HG03558 (cell line): Measurements from ENCODE around the gene DIMT1.
A peak's percentile ranks its signal among the peaks of the same experiment; 100 is the strongest.

ENCODE experiments used
- ATAC-seq: cut with Tn5 transposase; IDR thresholded peaks from one replicate; pipeline ENCODE4 v1.9.1; 2021; ENCODE audit warnings: moderate number of reproducible peaks; ENCODE audit not compliant: unreplicated experiment; ENCODE audit errors: extremely low read depth

DIMT1 gene

GRCh38 chr5:62403411-62404250 is at the start of gene DIMT1:
Gene DIMT1 (minus strand): TSS chr5:62403905. CDS start chr5:62403772, 133 bp downstream.
- peak; percentile 89 for ATAC-seq

GRCh38 chr5:62450259-62450658 is 46.6 kb upstream of the DIMT1 start:
- ATAC-seq, result no peak

DNA sequence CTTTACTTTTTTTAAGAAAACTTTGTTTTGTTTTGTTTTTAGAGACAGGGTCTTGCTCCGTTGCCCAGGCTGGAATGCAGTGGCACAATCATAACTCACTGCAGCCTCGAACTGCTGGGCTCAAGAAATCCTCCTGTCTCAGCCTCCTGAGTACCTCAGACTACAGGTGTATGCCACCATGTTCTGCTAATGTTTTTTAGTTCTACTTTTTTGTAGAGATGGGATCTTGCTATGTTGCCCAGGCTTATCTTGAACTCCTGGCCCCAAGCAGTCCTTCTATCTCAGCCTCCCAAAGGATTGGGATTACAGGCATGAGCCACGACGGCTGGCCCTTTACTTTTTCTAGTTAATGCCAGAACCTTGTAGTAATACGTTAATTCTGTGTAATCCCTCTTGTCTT is 44.8 kb upstream of the DIMT1 start:
- ATAC-seq, result no peak

- no peak for ATAC-seq
Observed at GRCh38 chr5:62432621-62433064, 28.9 kb upstream of the DIMT1 start.

DNA sequence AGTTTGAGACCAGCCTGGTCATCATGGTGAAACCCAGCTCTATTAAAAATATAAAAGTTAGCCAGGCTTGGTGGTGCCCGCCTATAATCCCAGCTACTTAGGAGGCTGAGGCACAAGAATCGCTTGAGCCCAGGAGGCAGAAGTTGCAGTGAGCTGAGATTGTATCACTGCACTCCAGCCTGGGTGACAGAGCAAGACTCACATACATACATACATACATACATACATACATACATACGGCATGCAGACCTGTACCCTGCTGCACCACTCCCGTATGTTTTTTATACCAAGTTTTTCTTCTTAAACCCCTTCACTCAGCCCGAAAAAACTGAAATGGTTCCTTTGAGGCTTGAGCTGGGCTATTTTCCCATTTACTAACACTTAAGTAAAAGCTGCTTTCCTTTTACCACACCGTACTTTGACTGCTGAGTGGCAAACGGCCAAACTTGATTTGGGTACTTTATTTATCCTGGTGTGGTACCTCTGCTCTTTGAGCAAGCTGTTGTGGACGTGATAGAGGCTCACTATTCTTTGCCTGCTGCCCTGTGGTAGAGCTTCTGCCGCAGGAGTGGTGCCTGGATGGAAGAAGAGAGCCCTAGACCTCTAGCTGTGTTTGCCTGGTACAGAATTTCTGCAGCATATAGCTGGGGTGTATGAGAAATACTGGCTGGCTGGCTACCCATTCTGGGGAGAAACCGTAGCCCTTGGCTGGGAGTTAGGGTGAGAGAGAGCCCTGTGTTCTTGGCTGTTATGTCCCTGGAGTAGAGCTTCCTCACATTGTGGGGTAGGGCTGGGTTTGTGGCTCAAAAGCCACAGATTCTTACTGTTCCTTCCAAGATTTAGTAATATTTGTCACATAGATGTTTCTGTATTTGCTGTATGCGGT is 28.3 kb upstream of the DIMT1 start:
- ATAC-seq, result no peak

DNA sequence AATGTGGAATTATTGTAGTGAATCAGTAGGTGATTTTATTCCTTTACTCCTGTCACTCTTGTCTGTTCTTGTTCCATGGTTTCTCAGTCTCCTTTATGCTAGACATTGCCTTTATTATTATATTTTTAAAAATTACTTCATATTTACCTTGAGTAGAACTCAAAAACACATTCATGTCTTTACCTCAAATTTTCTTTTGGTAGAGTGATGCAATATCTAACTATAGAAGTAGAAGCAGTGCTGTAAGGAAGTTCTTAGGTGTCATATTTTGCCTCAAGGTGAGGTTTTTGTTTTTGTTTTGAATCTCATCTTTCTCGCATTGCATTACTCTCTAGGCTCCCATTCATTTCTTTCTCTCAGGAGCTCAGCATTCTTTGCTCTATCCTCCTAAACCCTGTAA is 21.1 kb upstream of the DIMT1 start:
- ATAC-seq, result no peak

DNA sequence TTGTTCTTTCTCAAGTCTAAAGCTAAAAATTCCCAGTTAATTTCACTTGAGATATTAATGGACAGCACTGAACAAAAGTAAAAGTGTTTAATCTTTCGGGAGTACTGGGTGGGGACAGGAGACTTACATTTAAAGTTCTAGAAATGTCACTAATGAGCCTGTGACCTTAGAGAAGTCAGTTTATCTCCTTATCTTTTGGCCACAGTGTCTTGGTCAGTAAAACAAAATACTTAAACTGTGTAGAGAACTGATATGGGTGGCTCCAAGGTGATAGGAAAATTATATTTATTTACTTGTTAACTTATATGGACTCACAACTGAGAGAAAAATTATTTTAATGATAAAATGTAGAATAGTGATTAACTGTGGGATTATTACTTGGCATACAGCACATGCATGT is 17.7 kb upstream of the DIMT1 start:
- no peak for ATAC-seq

GRCh38 chr5:62419609-62420008 is 15.9 kb upstream of the DIMT1 start:
- ATAC-seq, result no peak

DNA sequence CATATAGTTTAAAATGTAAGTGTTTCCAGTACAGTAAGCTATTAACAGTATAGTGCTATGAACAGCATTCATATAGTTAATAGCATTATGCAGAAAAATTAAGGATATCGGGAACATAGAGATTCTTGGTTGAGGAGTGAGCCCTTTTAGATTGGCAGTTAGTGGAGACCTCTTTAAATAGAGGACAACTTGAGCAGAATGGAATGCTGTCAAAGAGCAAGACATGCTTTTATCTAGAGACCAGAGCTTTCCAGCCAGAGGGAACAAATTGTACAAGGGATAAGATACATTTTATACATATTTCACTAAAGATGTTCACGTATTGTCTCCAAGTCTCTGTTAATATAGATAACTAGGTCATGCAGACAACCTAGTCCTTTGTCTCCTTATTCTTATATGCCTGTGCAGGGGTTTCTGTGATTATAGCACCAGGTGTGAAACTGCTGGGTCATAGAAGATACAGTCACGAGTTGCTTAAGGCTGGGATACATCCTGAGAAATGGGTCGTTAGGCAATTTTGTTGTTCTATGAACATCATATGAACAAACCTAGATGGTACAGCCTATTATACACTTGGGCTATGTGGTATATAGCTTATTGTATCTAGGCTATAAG is 14.9 kb upstream of the DIMT1 start:
- ATAC-seq, result no peak

DNA sequence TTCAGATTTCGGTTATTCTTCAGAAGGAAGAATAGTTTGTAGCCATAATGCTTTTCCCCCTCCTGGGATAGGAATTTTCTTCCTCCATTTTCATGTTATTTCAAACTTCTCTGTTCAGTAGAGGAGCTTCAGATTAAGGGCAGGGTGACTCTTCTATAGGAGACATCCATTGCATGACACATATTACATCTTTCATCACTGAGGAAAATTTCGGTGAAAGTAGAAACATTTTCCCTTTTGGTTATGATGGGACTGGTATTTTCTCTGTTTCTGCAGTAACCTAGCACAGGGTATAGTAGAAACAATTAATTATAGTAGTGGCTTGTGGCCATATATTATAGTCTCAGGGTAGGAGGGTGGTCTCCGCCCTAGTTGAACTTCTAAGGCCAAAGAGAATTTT is 10.0 kb upstream of the DIMT1 start:
- no peak for ATAC-seq

DNA sequence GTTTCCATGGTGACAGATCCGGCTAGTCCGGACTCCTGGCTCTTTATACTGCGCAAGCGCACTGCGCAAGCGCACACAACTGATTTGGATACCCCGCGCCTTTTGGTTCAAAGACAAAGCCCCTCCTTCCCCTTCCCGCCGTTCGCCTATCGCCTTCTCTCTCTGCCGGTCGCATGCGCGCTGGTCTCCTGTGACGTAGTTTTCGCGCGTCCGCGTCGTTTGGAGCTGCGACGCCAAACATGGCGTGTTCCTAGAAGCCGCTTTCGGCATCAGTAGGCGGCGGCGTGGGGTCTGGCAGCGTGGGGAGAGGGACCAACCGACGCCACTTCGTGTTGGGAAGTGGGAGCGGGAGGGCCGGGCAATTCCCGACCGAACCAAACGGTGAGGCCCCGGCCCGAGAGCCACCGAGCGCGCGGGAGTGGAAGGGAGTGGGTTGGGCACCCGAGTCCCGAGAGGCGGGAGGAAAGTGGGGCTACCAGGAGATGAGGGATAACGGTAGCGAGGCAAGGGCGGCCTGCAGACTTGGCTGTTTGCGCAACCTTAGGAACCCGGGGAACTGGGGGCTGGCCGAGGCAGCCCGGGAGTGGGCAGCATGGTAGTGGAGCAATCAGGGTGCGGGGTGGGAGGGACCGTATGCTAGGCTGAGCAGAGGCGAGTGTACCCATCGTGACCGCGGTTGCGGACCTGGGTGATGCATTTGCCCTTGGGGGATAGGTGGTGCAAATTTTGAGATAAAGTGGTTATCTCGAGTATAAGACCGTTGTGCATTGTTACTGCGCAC is 9.0 kb upstream of the DIMT1 start, which contains the start of gene IPO11:
Gene IPO11 (plus strand): TSS at position 215 of the 781 bp plus-strand sequence. CDS start 24,517 bp downstream, outside the sequence.
- peak; percentile 94 for ATAC-seq

- no peak for ATAC-seq
Observed at GRCh38 chr5:62395210-62395950, 8.3 kb downstream of the DIMT1 start.

- ATAC-seq, result no peak
Observed at GRCh38 chr5:62386824-62387223, 16.9 kb downstream of the DIMT1 start.

- ATAC-seq, result no peak
Observed at GRCh38 chr5:62385816-62386400, 17.8 kb downstream of the DIMT1 start.

- ATAC-seq, result no peak
Observed at GRCh38 chr5:62385131-62385530, 18.6 kb downstream of the DIMT1 start.

GRCh38 chr5:62376064-62376463 is 27.6 kb downstream of the DIMT1 start:
- no peak for ATAC-seq

DNA sequence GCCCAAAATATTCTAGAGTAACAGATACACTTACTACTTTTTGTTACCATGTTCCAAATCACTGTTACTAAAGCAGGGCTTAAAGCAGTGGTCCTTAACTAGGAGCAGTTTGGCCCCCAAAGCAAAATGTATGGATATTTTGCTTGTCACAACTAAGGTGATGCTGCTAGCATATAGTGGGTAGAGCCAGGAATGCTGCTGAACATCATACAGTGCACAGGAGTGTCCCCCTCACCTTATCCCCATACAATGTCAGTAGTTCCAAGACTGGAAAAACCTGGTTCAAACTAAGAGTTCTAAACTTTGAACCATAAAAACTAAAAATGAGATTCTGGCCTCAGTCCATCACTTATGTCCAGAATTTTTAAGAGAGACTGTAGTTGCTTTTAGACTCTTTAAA is 28.1 kb downstream of the DIMT1 start:
- no peak for ATAC-seq

- ATAC-seq, result no peak
Observed at GRCh38 chr5:62374090-62374489, 29.6 kb downstream of the DIMT1 start.

GRCh38 chr5:62373382-62373781 is 30.3 kb downstream of the DIMT1 start:
- no peak for ATAC-seq
